Measurements from ENCODE around the gene CCSER2. TPM values are rescaled to one million over a fixed set of nuclear protein-coding genes. Genes with fewer than 3 reads are reported as not detected.
A peak's percentile ranks its signal among the peaks of the same experiment; 100 is the strongest.

CCSER2 gene
- total RNA-seq, 1 donor from 2014 or later: 22.4 TPM

DNA sequence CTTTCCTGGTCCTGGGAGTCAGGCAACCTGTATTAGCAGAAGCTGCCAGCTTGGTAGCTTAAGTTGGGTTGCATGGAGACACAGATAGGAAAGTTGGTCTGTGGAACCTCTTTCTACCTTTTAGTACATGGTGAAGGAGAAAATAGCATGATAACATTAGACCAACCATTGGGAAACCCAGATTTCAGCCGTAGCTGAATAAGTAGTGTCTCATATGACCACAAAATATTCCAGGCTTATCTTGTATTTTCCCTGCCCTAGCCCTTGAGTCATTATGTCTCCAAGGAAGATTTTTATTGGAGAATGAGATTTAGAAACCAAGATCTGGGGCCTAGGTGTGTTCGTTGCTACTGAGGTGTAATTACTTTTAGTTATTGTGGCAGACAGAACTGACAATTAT is 67.2 kb downstream of the CCSER2 start:
- FAIRE-seq: no peak
- H3K27me3 ChIP-seq (ENCODE audit: control insufficient read depth, insufficient read depth, low read length): no peaks in the 10 kb centered on the region
- no peaks in the 10 kb centered on the region for H3K36me3 ChIP-seq (ENCODE audit: control insufficient read depth, insufficient read depth, low read length)
- TF ChIP-seq, protein P1, sequence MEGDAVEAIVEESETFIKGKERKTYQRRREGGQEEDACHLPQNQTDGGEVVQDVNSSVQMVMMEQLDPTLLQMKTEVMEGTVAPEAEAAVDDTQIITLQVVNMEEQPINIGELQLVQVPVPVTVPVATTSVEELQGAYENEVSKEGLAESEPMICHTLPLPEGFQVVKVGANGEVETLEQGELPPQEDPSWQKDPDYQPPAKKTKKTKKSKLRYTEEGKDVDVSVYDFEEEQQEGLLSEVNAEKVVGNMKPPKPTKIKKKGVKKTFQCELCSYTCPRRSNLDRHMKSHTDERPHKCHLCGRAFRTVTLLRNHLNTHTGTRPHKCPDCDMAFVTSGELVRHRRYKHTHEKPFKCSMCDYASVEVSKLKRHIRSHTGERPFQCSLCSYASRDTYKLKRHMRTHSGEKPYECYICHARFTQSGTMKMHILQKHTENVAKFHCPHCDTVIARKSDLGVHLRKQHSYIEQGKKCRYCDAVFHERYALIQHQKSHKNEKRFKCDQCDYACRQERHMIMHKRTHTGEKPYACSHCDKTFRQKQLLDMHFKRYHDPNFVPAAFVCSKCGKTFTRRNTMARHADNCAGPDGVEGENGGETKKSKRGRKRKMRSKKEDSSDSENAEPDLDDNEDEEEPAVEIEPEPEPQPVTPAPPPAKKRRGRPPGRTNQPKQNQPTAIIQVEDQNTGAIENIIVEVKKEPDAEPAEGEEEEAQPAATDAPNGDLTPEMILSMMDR (IDR thresholded peaks at IDR 0.05; ENCODE audit: insufficient read depth, low read length, severe bottlenecking): no peak
- DNase-seq (ENCODE audit: low read depth): no peak
- H3K4me3 ChIP-seq (ENCODE audit: low read depth, low read length): no peak overlapping the region

DNA sequence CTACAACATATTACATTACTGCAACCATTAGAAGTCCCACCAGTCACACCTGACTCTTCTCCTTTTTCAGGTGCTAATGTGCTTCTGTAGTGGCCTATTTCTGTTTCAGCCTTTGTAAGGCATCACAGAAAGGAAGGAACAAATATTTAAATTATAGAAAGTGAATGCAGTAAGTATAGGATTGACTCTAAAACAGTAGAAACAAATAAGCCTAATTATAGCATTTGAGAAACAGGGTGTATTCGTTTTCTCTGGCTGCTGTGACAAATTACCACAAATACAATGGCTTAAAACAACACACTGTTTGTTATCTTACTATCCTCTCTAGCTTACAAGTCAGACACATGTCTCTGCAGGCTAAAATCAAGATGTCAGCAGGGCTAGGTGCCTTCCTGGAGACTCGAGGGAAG is 69.4 kb downstream of the CCSER2 start:
- TF ChIP-seq, protein P1 (IDR thresholded peaks at IDR 0.05; ENCODE audit: insufficient read depth, low read length, severe bottlenecking): no peak
- FAIRE-seq: no peak
- no peaks in the 10 kb centered on the region for H3K36me3 ChIP-seq (ENCODE audit: control insufficient read depth, insufficient read depth, low read length)
- peak; percentile 51 for DNase-seq (ENCODE audit: low read depth)
- no peaks in the 10 kb centered on the region for H3K27me3 ChIP-seq (ENCODE audit: control insufficient read depth, insufficient read depth, low read length)
- no peak overlapping the region for H3K4me3 ChIP-seq (ENCODE audit: low read depth, low read length)

DNA sequence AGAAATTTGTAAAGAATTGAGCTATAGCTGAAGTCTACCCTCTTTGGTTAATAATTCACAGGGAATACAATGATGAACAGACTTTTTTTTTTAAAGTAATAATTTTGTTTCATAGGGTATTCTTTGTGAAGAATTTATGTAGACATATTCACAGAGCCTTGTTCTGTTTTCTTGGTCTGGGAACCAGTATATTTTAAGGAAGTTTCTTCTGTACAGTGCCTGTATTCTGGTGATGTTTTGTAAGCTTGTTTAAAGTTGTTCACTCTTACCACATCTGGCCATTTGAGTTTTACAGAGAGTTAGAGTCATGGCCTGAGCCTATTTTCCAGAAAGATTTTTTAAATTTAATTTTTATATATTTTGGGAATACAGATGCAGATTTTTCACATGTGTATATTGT is 70.3 kb downstream of the CCSER2 start:
- Histone ChIP-seq H3K27me3 (ENCODE audit: control insufficient read depth, insufficient read depth, low read length) (no peaks in the 10 kb centered on the region), H3K36me3 (ENCODE audit: control insufficient read depth, insufficient read depth, low read length) (no peaks in the 10 kb centered on the region), H3K4me3 (ENCODE audit: low read depth, low read length) (no peak overlapping the region)
- TF ChIP-seq, protein P1 (IDR thresholded peaks at IDR 0.05; ENCODE audit: insufficient read depth, low read length, severe bottlenecking): no peak
- FAIRE-seq (no peak), DNase-seq (ENCODE audit: low read depth) (no peak)

DNA sequence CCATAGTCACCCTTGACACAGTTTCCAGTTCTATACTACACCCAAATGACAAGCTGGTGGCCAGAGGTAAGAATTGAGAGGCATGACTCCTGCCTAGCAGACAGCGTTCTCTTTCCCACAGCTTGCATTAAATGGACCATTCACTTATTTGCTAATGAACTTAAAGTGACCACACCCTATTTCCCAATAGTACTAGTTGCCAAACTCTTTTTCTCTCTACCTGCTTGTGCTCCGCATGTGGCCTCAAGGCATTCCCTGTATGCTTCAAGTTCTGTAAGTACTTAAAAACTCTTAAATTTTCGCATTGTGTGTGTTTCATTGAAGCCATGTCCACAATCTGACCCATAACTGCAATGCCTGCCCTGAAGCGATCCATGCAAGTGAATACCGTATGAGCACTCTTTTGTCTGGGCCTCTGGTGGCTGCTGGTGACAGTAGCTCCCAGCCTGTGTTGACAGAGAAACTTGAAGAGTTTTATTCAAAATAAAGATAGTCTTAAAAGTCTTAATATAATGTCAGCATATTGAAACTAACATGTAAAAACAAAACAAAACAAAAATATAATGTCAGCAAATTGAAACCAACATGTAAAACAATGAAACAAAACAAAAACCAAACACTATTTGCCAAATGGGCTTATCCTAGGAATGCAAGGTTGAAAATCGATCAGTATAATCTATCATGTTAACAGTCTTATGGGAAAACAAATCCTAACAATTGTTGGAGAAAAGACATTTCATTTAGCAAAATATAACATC is 73.6 kb downstream of the CCSER2 start:
- H3K4me3 ChIP-seq (ENCODE audit: low read depth, low read length): no peak overlapping the region
- FAIRE-seq: no peak
- peak; percentile 81 for DNase-seq (ENCODE audit: low read depth)
- H3K27me3 ChIP-seq (ENCODE audit: control insufficient read depth, insufficient read depth, low read length): no peaks in the 10 kb centered on the region
- TF ChIP-seq, protein P1 (IDR thresholded peaks at IDR 0.05; ENCODE audit: insufficient read depth, low read length, severe bottlenecking): no peak
- H3K36me3 ChIP-seq (ENCODE audit: control insufficient read depth, insufficient read depth, low read length): no peaks in the 10 kb centered on the region

DNA sequence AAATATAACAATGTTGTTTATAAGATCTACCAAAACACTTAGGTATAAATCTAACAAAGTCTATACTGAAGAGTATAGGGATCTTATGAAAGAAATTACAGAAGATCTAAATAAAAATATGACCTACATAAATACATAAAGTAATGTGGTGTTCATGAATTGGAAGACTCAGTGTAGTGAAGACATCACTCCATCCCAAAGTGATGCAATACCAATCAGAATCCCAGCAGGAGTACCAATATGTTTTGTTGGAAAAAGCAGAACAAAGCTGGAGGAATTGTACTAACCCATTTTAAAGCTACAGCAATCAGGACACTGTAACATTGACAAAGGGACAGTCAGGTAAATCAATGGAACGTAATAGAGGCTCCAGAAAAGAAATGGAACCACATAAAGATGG is 76.4 kb downstream of the CCSER2 start:
- no peaks in the 10 kb centered on the region for H3K27me3 ChIP-seq (ENCODE audit: control insufficient read depth, insufficient read depth, low read length)
- H3K36me3 ChIP-seq (ENCODE audit: control insufficient read depth, insufficient read depth, low read length): no peaks in the 10 kb centered on the region
- TF ChIP-seq, protein P1 (IDR thresholded peaks at IDR 0.05; ENCODE audit: insufficient read depth, low read length, severe bottlenecking): no peak
- no peak overlapping the region for H3K4me3 ChIP-seq (ENCODE audit: low read depth, low read length)
- FAIRE-seq: no peak
- no peak for DNase-seq (ENCODE audit: low read depth)

DNA sequence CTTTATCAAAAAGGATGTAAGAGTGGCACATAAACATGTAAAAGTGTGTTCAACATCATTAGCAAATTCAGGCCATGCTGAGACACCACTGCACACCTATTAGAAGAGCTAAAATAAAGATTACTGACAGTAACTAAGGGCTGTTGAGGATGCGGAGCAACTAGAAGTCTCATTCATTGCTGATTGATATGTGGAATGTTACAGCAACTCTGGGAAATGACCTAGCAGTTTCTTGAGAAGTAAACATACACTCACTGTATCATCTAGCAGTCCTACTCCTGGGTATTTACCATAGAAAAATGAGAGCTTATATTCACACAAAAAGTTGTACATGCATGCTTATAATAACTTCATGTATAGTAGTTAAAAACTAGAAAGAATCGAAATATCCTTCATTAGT is 77.3 kb downstream of the CCSER2 start:
- Histone ChIP-seq H3K27me3 (ENCODE audit: control insufficient read depth, insufficient read depth, low read length) (no peaks in the 10 kb centered on the region), H3K36me3 (ENCODE audit: control insufficient read depth, insufficient read depth, low read length) (no peaks in the 10 kb centered on the region), H3K4me3 (ENCODE audit: low read depth, low read length) (no peak overlapping the region)
- FAIRE-seq: no peak
- DNase-seq (ENCODE audit: low read depth): no peak
- TF ChIP-seq, protein P1 (IDR thresholded peaks at IDR 0.05; ENCODE audit: insufficient read depth, low read length, severe bottlenecking): no peak
